ENCODE data around the gene CXCL12.

The CXCL12 gene

GRCh38 chr10:44383749-44384600 lies 922 bp downstream of the CXCL12 start:
- H3K4me3 ChIP-seq (ENCODE audit: low read length): no peak overlapping the region
- TF ChIP-seq ZNF274 (IDR thresholded peaks at IDR 0.05; ENCODE audit: low read depth, low read length): no peak

- no peak overlapping the region for H3K4me3 ChIP-seq (ENCODE audit: low read length)
- TF ChIP-seq ZNF274 (IDR thresholded peaks at IDR 0.05; ENCODE audit: low read depth, low read length): no peak
Observed at GRCh38 chr10:44382981-44383748, 1.7 kb downstream of the CXCL12 start.

GRCh38 chr10:44382131-44382858 lies 2.6 kb downstream of the CXCL12 start:
- TF ChIP-seq ZNF274 (IDR thresholded peaks at IDR 0.05; ENCODE audit: low read depth, low read length): no peak
- no peak overlapping the region for H3K4me3 ChIP-seq (ENCODE audit: low read length)

GRCh38 chr10:44380829-44381600 lies 3.9 kb downstream of the CXCL12 start:
- TF ChIP-seq ZNF274 (IDR thresholded peaks at IDR 0.05; ENCODE audit: low read depth, low read length): no peak
- H3K4me3 ChIP-seq (ENCODE audit: low read length): no peak overlapping the region

GRCh38 chr10:44379907-44380306 lies 5.0 kb downstream of the CXCL12 start:
- H3K4me3 ChIP-seq (ENCODE audit: low read length): no peak overlapping the region
- no peak for TF ChIP-seq ZNF274 (IDR thresholded peaks at IDR 0.05; ENCODE audit: low read depth, low read length)

GRCh38 chr10:44378626-44379025 lies 6.3 kb downstream of the CXCL12 start:
- no peak for TF ChIP-seq ZNF274 (IDR thresholded peaks at IDR 0.05; ENCODE audit: low read depth, low read length)
- no peak overlapping the region for H3K4me3 ChIP-seq (ENCODE audit: low read length)

- H3K4me3 ChIP-seq (ENCODE audit: low read length): no peak overlapping the region
- TF ChIP-seq ZNF274 (IDR thresholded peaks at IDR 0.05; ENCODE audit: low read depth, low read length): no peak
Observed at GRCh38 chr10:44377651-44378310, 7.1 kb downstream of the CXCL12 start.

GRCh38 chr10:44376472-44377099 lies 8.3 kb downstream of the CXCL12 start:
- no peak overlapping the region for H3K4me3 ChIP-seq (ENCODE audit: low read length)
- TF ChIP-seq ZNF274 (IDR thresholded peaks at IDR 0.05; ENCODE audit: low read depth, low read length): no peak

- TF ChIP-seq ZNF274 (IDR thresholded peaks at IDR 0.05; ENCODE audit: low read depth, low read length): no peak
- H3K4me3 ChIP-seq (ENCODE audit: low read length): no peak overlapping the region
Observed at GRCh38 chr10:44374155-44374554, 10.7 kb downstream of the CXCL12 start.

- H3K4me3 ChIP-seq (ENCODE audit: low read length): no peak overlapping the region
- TF ChIP-seq ZNF274 (IDR thresholded peaks at IDR 0.05; ENCODE audit: low read depth, low read length): no peak
Observed at GRCh38 chr10:44373341-44373995, 11.4 kb downstream of the CXCL12 start.

- no peak for TF ChIP-seq ZNF274 (IDR thresholded peaks at IDR 0.05; ENCODE audit: low read depth, low read length)
- no peak overlapping the region for H3K4me3 ChIP-seq (ENCODE audit: low read length)
Observed at GRCh38 chr10:44372181-44372580, 12.7 kb downstream of the CXCL12 start.

- no peak for TF ChIP-seq ZNF274 (IDR thresholded peaks at IDR 0.05; ENCODE audit: low read depth, low read length)
- H3K4me3 ChIP-seq (ENCODE audit: low read length): no peak overlapping the region
Observed at GRCh38 chr10:44370731-44371248, 14.1 kb downstream of the CXCL12 start.

Data from GM08714 (cell line).